Kidney (tissue), 14 donors: Measurements from ENCODE around the gene CDH6. TPM values are rescaled to one million over a fixed set of nuclear protein-coding genes. Genes with fewer than 3 reads are reported as not detected.

Source experiments
- DNase-seq, 5 donors: peaks; one replicate each; pipeline ENCODE4 v3.0.0-alpha.2; 2013 to 2020
- FAIRE-seq: peaks from 2 replicates; lab custom pipeline; 2012; peaks lifted over from hg19 to GRCh38; lab: Jason Lieb, UNC
- H3K27ac ChIP-seq, 2 donors: one replicate each; pipeline ENCODE4 v1.7.0; 2013; ENCODE audit warnings: low read depth in 2 of 2, low read length in 2 of 2, inconsistent platforms in 1 of 2
- H3K27me3 ChIP-seq: one replicate; pipeline ENCODE4 v1.7.1; 2013; ENCODE audit warnings: low read length, inconsistent platforms; ENCODE audit not compliant: control insufficient read depth, insufficient read depth
- H3K36me3 ChIP-seq, 3 donors: one replicate each; pipeline versions ENCODE4 v1.7.0 to v1.7.1; 2013; ENCODE audit warnings: low read length in 3 of 3, control low read depth in 1 of 3, inconsistent platforms in 1 of 3; ENCODE audit not compliant: insufficient read depth in 3 of 3, control insufficient read depth in 2 of 3
- H3K4me1 ChIP-seq, 3 donors: one replicate each; pipeline versions ENCODE4 v1.7.0 to v1.7.1; 2013; ENCODE audit warnings: low read length in 3 of 3, inconsistent platforms in 1 of 3, low read depth in 1 of 3; ENCODE audit not compliant: control insufficient read depth in 2 of 3, insufficient read depth in 2 of 3
- H3K4me3 ChIP-seq, 3 donors: one replicate each; pipeline versions ENCODE4 v1.7.0 to v1.8.1; 2013; ENCODE audit warnings: low read length in 3 of 3, control low read depth in 1 of 3, inconsistent platforms in 1 of 3
- H3K9ac ChIP-seq, 3 donors: one replicate each; pipeline versions ENCODE4 v1.7.0 to v1.7.1; 2013; ENCODE audit warnings: low read length in 3 of 3, control low read depth in 1 of 3, inconsistent platforms in 1 of 3
- H3K9me3 ChIP-seq, 3 donors: one replicate each; pipeline versions ENCODE4 v1.7.0 to v1.7.1; 2013; ENCODE audit warnings: low read length in 3 of 3, control low read depth in 1 of 3, inconsistent platforms in 1 of 3; ENCODE audit not compliant: control insufficient read depth in 2 of 3, insufficient read depth in 1 of 3
- intact Hi-C: fragments of 100-400 bp; cut with DNase I; formaldehyde crosslinking; loops from one replicate; pipeline ENCODE4 v1.11.1; 2022
- polyA plus RNA-seq: library from polyadenylated mRNA; stranded (reverse); fragments of 350-450 nt; fragmentation: Illumina TruSeq; extraction: RNeasy Lipid Tissue Mini Kit (QIAGEN cat#74804); gene quantifications from one replicate; pipeline ENCODE4 v1.2.3, GENCODE V29; 2014; ENCODE audit warnings: low read depth, low replicate concordance; ENCODE audit not compliant: insufficient read depth
- total RNA-seq: library from RNA; stranded (reverse); fragmentation: NEBNext Ultra II Directional; extraction: Animal tissue kit (Norgen Biotek cat#: 25700); gene quantifications from one replicate; pipeline ENCODE4 v1.2.1, GENCODE V29; 2021
- TF ChIP-seq, protein P1 (sequence below): IDR thresholded peaks from 3 replicates; pipeline ENCODE4 v1.5.1; 2012; ENCODE audit warnings: mild to moderate bottlenecking, moderate library complexity, borderline replicate concordance; ENCODE audit not compliant: insufficient read depth; ENCODE audit errors: extremely low read depth
- donor health status: control.
- donor health status: control.
- donor health status: control.
- donor health status: control.
- donor health status: control.
- donor health status: DM: yes; HTN: yes; CAD: no.
- donor health status: Normal renal cell carcinoma (clear cell type).

The CDH6 gene
- total and polyA plus RNA-seq, 2 donors from 2014 or later: 21.8 to 196 TPM

DNA sequence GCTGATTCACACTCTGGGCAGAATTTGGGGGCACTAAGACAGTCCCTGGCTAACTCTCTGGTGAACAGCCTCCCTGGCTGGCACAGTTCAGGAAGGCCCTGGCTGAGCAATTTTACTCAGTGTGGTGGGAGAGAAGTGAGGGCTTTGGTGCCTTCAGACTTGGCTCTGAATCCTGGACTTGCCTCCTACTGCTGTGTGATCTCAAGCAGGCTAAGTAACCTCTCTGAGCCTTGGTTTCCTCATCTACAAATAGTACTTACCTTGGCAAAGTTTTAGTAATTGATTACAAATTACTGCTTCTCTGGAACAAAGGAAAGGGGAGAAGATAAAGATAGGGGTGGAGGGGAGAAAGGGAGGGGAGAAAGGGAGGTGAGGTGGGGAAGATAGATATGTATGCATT is 184.7 kb downstream of the CDH6 start:
- no peaks in the 10 kb centered on the region for H3K36me3 ChIP-seq
- no peaks in the 10 kb centered on the region for H3K4me1 ChIP-seq
- no peak overlapping the region for H3K27ac ChIP-seq
- H3K4me3 ChIP-seq: no peak overlapping the region
- FAIRE-seq (no peak), DNase-seq (no peak)
- no peak overlapping the region for H3K9ac ChIP-seq
- H3K9me3 ChIP-seq: no peaks in the 10 kb centered on the region
- intact Hi-C loops: no loop called here
- TF ChIP-seq, protein P1, sequence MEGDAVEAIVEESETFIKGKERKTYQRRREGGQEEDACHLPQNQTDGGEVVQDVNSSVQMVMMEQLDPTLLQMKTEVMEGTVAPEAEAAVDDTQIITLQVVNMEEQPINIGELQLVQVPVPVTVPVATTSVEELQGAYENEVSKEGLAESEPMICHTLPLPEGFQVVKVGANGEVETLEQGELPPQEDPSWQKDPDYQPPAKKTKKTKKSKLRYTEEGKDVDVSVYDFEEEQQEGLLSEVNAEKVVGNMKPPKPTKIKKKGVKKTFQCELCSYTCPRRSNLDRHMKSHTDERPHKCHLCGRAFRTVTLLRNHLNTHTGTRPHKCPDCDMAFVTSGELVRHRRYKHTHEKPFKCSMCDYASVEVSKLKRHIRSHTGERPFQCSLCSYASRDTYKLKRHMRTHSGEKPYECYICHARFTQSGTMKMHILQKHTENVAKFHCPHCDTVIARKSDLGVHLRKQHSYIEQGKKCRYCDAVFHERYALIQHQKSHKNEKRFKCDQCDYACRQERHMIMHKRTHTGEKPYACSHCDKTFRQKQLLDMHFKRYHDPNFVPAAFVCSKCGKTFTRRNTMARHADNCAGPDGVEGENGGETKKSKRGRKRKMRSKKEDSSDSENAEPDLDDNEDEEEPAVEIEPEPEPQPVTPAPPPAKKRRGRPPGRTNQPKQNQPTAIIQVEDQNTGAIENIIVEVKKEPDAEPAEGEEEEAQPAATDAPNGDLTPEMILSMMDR: no peak
- H3K27me3 ChIP-seq: no peaks in the 10 kb centered on the region
